Urinary bladder (tissue), 4 donors: Measurements from ENCODE around the gene KLHL2. TPM values are rescaled to one million over a fixed set of nuclear protein-coding genes. Genes with fewer than 3 reads are reported as not detected.

Source experiments
- DNase-seq: peaks from one replicate; pipeline ENCODE4 v3.0.0-alpha.2; 2015; ENCODE audit errors: extremely low spot score
- H3K27ac ChIP-seq: one replicate; pipeline ENCODE4 v1.5.1; 2013; ENCODE audit warnings: low read depth, mild to moderate bottlenecking, moderate library complexity
- H3K36me3 ChIP-seq: one replicate; pipeline ENCODE4 v1.6.1; 2013; ENCODE audit warnings: mild to moderate bottlenecking, moderate library complexity; ENCODE audit not compliant: insufficient read depth
- H3K4me1 ChIP-seq: one replicate; pipeline ENCODE4 v1.6.1; 2013; ENCODE audit warnings: mild to moderate bottlenecking, moderate library complexity; ENCODE audit not compliant: insufficient read depth
- H3K4me3 ChIP-seq: one replicate; pipeline ENCODE4 v1.5.1; 2013; ENCODE audit warnings: low read depth, low read length
- WGBS: extraction: QIAGEN DNeasy Blood & Tissue Kit; methylation state at CpG from one replicate; pipeline ENCODE4 v1.1.7; 2013; 5-methylcytosine and 5-hydroxymethylcytosine counted together
- polyA plus RNA-seq: library from polyadenylated mRNA; stranded (reverse); fragments of 200-250 nt; gene quantifications from one replicate; pipeline ENCODE4 v1.2.3, GENCODE V29; 2013
- small RNA-seq: library from RNA; depleted of rRNA; stranded (forward); fragments of <200 nt; gene quantifications from one replicate; pipeline ENCODE3, GENCODE V24; 2014
- total RNA-seq: library from RNA; depleted of rRNA; stranded (reverse); fragments of >200 nt; gene quantifications from one replicate; pipeline ENCODE4 v1.2.3, GENCODE V29; 2014
- donor health status: healthy with polysubstance abuse.
- donor health status: healthy.

The KLHL2 gene
- total and polyA plus RNA-seq, 2 donors, result 13.7 to 16.6 TPM

- Histone ChIP-seq H3K27ac (no peak overlapping the region), H3K4me1 (no peaks in the 10 kb centered on the region), H3K36me3 (no peaks in the 10 kb centered on the region), H3K4me3 (no peak overlapping the region)
- WGBS, result 81% methylated on average over 5 of the region's 5 CpGs
- DNase-seq, result no peak
These were observed 162.2 kb downstream of the KLHL2 start for GRCh38 chr4:165369522-165369921.

- Histone ChIP-seq H3K27ac (no peak overlapping the region), H3K4me1 (no peaks in the 10 kb centered on the region), H3K4me3 (no peak overlapping the region), H3K36me3 (no peaks in the 10 kb centered on the region)
- DNase-seq, result no peak
- WGBS, result 91% methylated on average over 1 of the region's 1 CpG
These were observed 163.2 kb downstream of the KLHL2 start for GRCh38 chr4:165370530-165370929.

Small RNAs within 50 kb of the gene (small RNA-seq; reads per million reads assigned to genes)
- gene RNU4-87P, result not detected

Other genes with a start within 250 kb of the KLHL2 start
- 3.6 TPM for gene TRIM61, start 229.9 kb upstream of the KLHL2 start, total RNA-seq
- gene TRIM61, start 229.9 kb upstream of the KLHL2 start, polyA plus RNA-seq, result 0.94 TPM
- not detected for gene TRIM60, start 175.6 kb upstream of the KLHL2 start, total RNA-seq
- gene TRIM60, start 175.6 kb upstream of the KLHL2 start, polyA plus RNA-seq, result not detected
- gene TRIM75, start 153.7 kb upstream of the KLHL2 start, total RNA-seq, result not detected
- gene TRIM75, start 153.7 kb upstream of the KLHL2 start, polyA plus RNA-seq, result not detected
- gene TMEM192, start 94.7 kb upstream of the KLHL2 start, total RNA-seq, result 12.0 TPM
- 14.8 TPM for gene TMEM192, start 94.7 kb upstream of the KLHL2 start, polyA plus RNA-seq
- 126 TPM for gene MSMO1, start 120.1 kb downstream of the KLHL2 start, total RNA-seq
- gene MSMO1, start 120.1 kb downstream of the KLHL2 start, polyA plus RNA-seq, result 16.6 TPM
- 242 TPM for gene CPE, start 171.4 kb downstream of the KLHL2 start, total RNA-seq
- gene CPE, start 171.4 kb downstream of the KLHL2 start, polyA plus RNA-seq, result 86.4 TPM